Body of pancreas (tissue), 4 donors: Measurements from ENCODE around the gene ATG2A. TPM values are rescaled to one million over a fixed set of nuclear protein-coding genes. Genes with fewer than 3 reads are reported as not detected.

Source experiments
- ATAC-seq: fragments of 150-250 bp; one replicate; pipeline ENCODE4 v1.9.1; 2016
- DNase-seq, 4 donors: peaks; one replicate each; pipeline ENCODE4 v3.0.0-alpha.2; 2019
- H3K27ac ChIP-seq, 4 donors: fragments of 200-600 bp; sonication (generic); 1 replicate in 3 of 4; 2 replicates in 1 of 4; pipeline versions ENCODE4 v1.5.1 to v1.6.1; 2016 to 2019; ENCODE audit warnings: mild to moderate bottlenecking in 1 of 4, mixed read lengths in 1 of 4, moderate library complexity in 1 of 4
- H3K27me3 ChIP-seq, 2 donors: fragments of 200-600 bp; sonication (generic); one replicate each; pipeline ENCODE4 v1.6.0; 2016; ENCODE audit warnings: mild to moderate bottlenecking in 1 of 2
- H3K36me3 ChIP-seq, 2 donors: fragments of 200-600 bp; sonication (generic); replicated peaks in 1 of 2; 2 replicates each; pipeline ENCODE4 v1.5.1; 2016; ENCODE audit warnings: low read depth in 2 of 2; ENCODE audit not compliant: insufficient read depth in 1 of 2
- H3K4me1 ChIP-seq: fragments of 200-600 bp; sonication (generic); one replicate; pipeline ENCODE4 v1.6.0; 2016
- H3K4me3 ChIP-seq, 2 donors: fragments of 200-600 bp; sonication (generic); 1 replicate in 1 of 2; 2 replicates in 1 of 2; pipeline ENCODE4 v1.5.1; 2016 to 2019
- H3K9me3 ChIP-seq, 3 donors: fragments of 200-600 bp; sonication (generic); 1 replicate in 2 of 3; 2 replicates in 1 of 3; pipeline ENCODE4 v1.5.1; 2016
- CTCF ChIP-seq, 7 experiments: fragments of 450-650 bp in 4 of 7; fragments of 200-600 bp in 3 of 7; sonication (generic) in 3 of 7; IDR thresholded peaks; one replicate each; pipeline ENCODE4 v1.5.1; 2016 to 2019; ENCODE audit warnings: antibody characterized with exemption in 7 of 7
- POLR2A ChIP-seq, 3 donors: fragments of 450-650 bp; IDR thresholded peaks; one replicate each; pipeline ENCODE4 v1.6.1; 2016; ENCODE audit warnings: antibody characterized with exemption in 3 of 3, mild to moderate bottlenecking in 2 of 3
- WGBS, 2 donors: methylation state at CpG; one replicate each; pipeline ENCODE4 v1.1.5; 2017; 5-methylcytosine and 5-hydroxymethylcytosine counted together
- intact Hi-C: fragments of 100-400 bp; cut with DNase I; formaldehyde crosslinking; loops from one replicate; pipeline ENCODE4 v1.15.1; 2023
- total RNA-seq, 2 donors: library from RNA; depleted of rRNA; stranded (reverse); fragments of >200 nt; gene quantifications; one replicate each; pipeline ENCODE4 v1.1.0, GENCODE V29; 2016

Gene ATG2A
- total RNA-seq, 2 donors from 2014 or later = 16.3 to 34.3 TPM

DNA sequence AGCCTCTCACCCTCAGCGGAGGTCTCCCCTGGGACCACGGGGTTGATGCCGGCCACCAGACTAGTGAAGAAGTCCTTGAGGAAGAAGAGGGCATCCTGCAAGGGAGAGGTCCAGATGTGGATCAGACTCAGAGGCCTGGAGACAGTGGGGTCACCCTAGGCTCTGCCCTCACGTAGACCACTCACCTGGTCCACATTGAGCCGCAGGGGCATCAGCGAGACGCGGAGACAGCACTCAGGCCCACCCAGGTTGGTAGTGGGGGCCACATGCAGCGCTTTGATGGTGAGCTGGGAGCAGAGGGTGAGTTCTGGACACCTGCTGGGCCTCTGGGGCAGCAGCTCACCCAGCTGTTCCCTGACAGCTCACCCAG is 18.9 kb downstream of the ATG2A start:
- peaks cover 16% of the 10 kb centered on the region for H3K4me1 ChIP-seq
- TF ChIP-seq CTCF (IDR thresholded peaks at IDR 0.05) (no peak), POLR2A (IDR thresholded peaks at IDR 0.05) (no peak)
- no peaks in the 10 kb centered on the region for H3K27me3 ChIP-seq
- intact Hi-C loops = loop anchor here (5.0 kb wide), 1 partner anchor 51 kb away; no protein-coding TSS in a partner anchor
- DNase-seq (no peak), ATAC-seq (no peak)
- H3K4me3 ChIP-seq = no peak overlapping the region
- 92% methylated on average over 9 of the region's 9 CpGs; no CpG with 5 or more reads in 1 of the 2 donors for WGBS, 2 donors
- peaks cover 3 to 23% of the 10 kb centered on the region in 2 donors for H3K36me3 ChIP-seq
- no peak overlapping the region for H3K27ac ChIP-seq
- no peaks in the 10 kb centered on the region for H3K9me3 ChIP-seq

DNA sequence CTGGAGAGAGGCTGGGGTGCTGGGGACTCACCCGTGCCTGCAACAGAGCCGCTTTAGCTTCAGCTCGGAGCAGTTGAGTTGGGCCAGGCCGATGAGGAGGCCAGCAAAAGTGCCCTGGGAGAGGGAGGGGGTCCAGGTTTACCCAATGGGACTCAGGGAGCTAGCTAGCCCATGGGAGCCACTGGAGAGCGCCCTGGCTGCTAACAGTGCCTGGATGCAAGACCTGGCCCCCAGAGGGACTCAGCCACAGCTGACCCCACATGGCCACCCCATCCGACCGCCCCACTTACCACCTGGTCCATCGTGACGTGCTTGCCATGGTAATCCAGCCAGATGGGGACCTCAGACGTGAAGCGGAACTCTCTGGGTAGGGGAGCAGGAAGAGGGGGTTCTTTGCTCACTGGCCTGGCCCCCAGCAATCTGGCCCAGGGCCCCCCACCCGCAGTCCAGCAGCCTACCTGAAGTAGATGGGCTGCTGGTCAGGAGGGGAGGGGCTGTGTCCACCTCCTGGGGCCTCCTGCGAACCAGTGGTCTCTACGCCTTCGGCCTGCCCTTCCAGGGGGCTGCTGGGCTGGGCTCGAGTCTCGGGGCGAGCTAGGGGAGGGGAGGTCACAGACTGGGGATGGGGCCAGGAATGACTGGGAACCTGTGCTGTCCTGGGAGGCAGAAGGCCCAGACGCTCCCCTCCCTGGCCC is 19.5 kb downstream of the ATG2A start:
- WGBS, 2 donors = 93% methylated on average over 8 to 16 of the region's 19 CpGs
- H3K36me3 ChIP-seq = peaks cover 0 to 19% of the 10 kb centered on the region in 2 donors
- H3K27ac ChIP-seq = no peak overlapping the region
- no peaks in the 10 kb centered on the region for H3K9me3 ChIP-seq
- H3K4me1 ChIP-seq = peaks cover 21% of the 10 kb centered on the region
- DNase-seq (no peak), ATAC-seq (no peak)
- H3K27me3 ChIP-seq = no peaks in the 10 kb centered on the region
- intact Hi-C loops = loop anchor here (5.0 kb wide), 1 partner anchor 50 kb away; no protein-coding TSS in a partner anchor
- TF ChIP-seq CTCF (IDR thresholded peaks at IDR 0.05) = no peak
- TF ChIP-seq POLR2A (IDR thresholded peaks at IDR 0.05) = no peak
- no peak overlapping the region for H3K4me3 ChIP-seq

DNA sequence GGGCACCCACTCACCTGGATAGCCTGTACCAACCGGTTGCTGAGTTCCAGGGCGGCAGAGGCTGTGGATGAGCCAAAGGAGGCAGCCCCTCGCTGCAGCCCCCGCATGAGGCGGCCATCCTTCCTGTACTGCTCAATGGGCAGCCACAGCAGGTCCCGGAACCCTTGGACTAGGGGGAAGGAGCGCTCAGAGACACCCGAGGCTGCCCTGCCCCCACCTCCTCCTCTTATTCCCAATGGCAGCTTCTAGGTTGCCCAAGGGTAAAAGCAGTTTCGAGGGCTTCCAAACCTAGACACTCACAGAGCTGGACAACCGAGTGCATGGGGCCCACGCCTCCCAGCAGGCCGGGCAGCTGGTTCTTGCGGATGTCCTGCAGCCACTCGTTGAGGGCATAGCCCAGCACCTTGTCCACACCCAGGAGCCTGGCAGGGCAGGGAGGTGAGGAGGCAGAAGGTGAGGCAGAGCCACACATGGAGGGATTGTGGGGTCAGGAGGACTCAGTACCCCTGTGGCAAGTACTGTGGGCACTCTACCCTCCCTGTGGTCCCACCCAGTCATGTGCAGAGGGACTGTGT is 20.5 kb downstream of the ATG2A start:
- peaks cover 0 to 11% of the 10 kb centered on the region in 2 donors for H3K36me3 ChIP-seq
- no peak overlapping the region for H3K27ac ChIP-seq
- H3K4me1 ChIP-seq = peaks cover 31% of the 10 kb centered on the region
- no peaks in the 10 kb centered on the region for H3K27me3 ChIP-seq
- ATAC-seq (no peak), DNase-seq (no peak)
- intact Hi-C loops = loop anchor here (5.0 kb wide), 1 partner anchor 49 kb away; no protein-coding TSS in a partner anchor
- no peak for TF ChIP-seq POLR2A (IDR thresholded peaks at IDR 0.05)
- no peak for TF ChIP-seq CTCF (IDR thresholded peaks at IDR 0.05)
- WGBS, 2 donors = 90% methylated on average over 8 to 13 of the region's 14 CpGs
- H3K4me3 ChIP-seq = no peak overlapping the region
- no peaks in the 10 kb centered on the region for H3K9me3 ChIP-seq

GRCh38 chr11:64894812-64895452 is 22.1 kb downstream of the ATG2A start:
- no peaks in the 10 kb centered on the region for H3K27me3 ChIP-seq
- H3K36me3 ChIP-seq = peaks cover 0 to 11% of the 10 kb centered on the region in 2 donors
- no peak for ATAC-seq
- H3K27ac ChIP-seq = peak overlapping the region in 1 of 4 donors; percentile 84
- intact Hi-C loops = loop anchor here (5.0 kb wide), 1 partner anchor 48 kb away; no protein-coding TSS in a partner anchor
- WGBS, 2 donors = 73 to 85% methylated on average over 3 to 39 of the region's 39 CpGs
- no peak for DNase-seq
- H3K9me3 ChIP-seq = no peaks in the 10 kb centered on the region
- TF ChIP-seq CTCF (IDR thresholded peaks at IDR 0.05) = no peak
- no peak for TF ChIP-seq POLR2A (IDR thresholded peaks at IDR 0.05)
- H3K4me3 ChIP-seq = no peak overlapping the region
- peaks cover 47% of the 10 kb centered on the region for H3K4me1 ChIP-seq
